GM18951 (cell line): ENCODE data around the gene EYS.

Source experiments
- POLR2A ChIP-seq: IDR thresholded peaks from 4 replicates; pipeline ENCODE4 v1.6.1; 2011; ENCODE audit warnings: mild to moderate bottlenecking; ENCODE audit not compliant: insufficient read length, insufficient read depth; ENCODE audit errors: extremely low read depth
- in situ Hi-C: fragments of 300-500 bp; cut with MboI; formaldehyde crosslinking; loops from one replicate; pipeline ENCODE4 v1.12.0; 2022; ENCODE audit warnings: low sequenced_read_pairs, mixed read lengths, inconsistent platforms; ENCODE audit not compliant: unreplicated experiment

EYS gene

DNA sequence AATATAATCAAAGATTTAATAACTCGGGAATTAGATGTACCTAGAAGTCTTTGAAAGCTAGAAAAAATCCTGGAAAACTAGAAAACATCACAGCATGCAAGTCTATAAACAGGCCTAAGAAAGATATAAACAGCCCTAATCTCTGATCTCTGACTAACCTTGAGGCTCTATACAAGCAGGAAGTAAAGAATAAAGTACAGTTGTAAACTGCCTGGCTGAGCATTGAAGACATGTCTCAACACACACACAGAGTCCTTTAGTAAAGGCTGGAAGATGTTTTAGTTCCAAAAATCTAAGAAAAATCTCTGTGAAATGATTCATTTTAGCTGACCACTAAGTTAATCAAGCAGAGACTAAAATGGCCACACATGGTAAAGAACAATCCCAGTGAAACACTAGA, 774.5 kb downstream of the EYS start:
- in situ Hi-C loops: no loop called here
- no peak for TF ChIP-seq POLR2A

- TF ChIP-seq POLR2A: no peak
- in situ Hi-C loops: no loop called here
Observed at GRCh38 chr6:64930681-64931080, 776.3 kb downstream of the EYS start.

- in situ Hi-C loops: no loop called here
- no peak for TF ChIP-seq POLR2A
Observed at GRCh38 chr6:64926051-64926450, 781.0 kb downstream of the EYS start.

DNA sequence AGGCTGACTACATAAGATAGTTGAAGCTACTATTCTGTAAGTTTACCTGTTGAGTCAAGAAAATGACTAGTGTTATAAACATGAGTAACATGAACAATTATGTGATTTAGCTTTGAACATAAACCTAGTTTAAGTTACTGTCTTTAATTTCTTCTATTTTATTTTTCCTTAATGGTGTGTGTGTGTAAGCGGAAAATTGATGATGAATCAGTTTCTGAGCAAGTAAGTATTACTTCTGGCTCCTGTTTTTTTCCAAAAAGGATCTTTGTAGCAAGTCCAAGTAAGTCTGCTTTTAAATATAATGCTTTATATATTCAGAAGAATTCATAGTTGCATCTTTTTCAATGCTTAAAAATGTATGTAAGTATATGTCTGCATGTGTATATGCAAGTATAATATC, 786.8 kb downstream of the EYS start:
- in situ Hi-C loops: no loop called here
- TF ChIP-seq POLR2A: no peak

DNA sequence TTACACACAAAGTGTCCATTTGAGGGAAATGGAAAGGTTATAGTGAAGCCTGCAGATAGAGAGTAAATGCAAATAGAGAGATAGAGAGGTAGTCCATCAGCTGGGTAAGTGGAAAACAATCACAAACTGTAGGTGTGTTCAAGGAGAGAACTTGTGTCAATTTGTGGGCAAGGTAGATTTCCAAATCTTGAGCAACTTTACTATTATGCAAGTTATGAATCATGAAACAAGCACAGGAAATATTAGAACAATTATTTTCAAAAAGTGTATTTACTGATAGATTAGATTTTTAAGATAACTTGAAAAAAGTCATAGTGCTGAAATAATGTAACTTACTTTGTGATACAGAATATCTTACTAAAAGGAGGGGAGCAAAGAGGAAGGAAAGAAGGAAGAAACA, 792.9 kb downstream of the EYS start:
- no peak for TF ChIP-seq POLR2A
- in situ Hi-C loops: no loop called here

- TF ChIP-seq POLR2A: no peak
- in situ Hi-C loops: no loop called here
Observed at GRCh38 chr6:64912966-64913365, 794.1 kb downstream of the EYS start.

DNA sequence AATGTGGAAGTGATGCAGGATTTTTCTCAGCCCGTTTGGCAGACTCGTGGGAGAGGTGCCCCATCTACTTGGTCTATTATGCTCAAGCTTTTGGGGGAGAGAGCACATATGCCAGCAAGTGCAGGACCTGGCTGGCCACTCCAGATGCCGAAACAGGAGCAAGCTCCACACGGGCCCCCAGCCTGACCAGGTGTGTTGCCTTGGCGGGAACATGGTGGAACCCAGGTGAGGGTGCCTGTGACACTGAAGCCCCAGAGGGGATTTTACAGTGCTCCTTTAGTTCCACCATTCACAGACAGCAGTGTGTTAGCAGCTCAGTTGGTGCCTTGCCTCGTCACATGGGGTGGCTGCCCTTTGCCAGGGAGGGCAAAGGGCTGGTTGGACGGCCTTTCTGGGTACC, 798.9 kb downstream of the EYS start:
- no peak for TF ChIP-seq POLR2A
- in situ Hi-C loops: no loop called here

DNA sequence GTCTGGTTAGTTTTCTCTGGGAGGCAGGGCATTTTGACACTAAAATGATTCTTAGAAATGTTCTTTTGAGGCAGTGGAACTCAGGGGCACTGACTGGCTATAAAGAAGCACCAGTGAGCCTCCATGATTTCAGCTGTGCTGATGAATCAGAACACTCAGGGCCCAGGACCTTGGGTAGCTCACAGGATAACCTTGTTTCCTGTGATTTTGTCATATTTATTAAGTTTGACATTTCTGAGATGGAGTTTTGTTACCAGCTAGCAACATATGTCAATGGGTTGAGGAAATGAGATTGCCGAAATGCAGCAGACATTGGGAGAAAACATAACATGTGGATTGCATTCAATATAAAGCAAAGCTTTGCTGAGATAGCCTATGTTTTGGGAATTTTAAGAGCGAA, 802.4 kb downstream of the EYS start:
- TF ChIP-seq POLR2A: no peak
- in situ Hi-C loops: no loop called here

DNA sequence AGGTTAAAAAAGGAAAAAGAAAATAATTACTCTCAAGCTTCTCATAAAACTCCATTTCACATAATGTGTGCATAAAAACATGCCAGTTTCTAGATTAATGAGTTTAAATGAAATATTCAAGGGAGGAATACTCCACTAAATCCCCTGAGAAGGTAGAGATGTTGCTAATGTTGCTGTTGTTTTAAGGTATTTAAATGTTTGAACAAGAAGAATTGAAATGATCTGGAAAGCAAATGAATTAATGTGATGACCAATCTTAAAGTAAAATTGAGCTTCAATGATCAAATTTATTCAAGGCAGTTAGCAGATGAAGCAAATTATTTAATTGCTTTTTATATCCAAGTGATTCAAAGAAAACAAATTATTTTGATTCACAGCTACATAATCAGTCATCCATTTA, 804.4 kb downstream of the EYS start:
- no peak for TF ChIP-seq POLR2A
- in situ Hi-C loops: no loop called here

DNA sequence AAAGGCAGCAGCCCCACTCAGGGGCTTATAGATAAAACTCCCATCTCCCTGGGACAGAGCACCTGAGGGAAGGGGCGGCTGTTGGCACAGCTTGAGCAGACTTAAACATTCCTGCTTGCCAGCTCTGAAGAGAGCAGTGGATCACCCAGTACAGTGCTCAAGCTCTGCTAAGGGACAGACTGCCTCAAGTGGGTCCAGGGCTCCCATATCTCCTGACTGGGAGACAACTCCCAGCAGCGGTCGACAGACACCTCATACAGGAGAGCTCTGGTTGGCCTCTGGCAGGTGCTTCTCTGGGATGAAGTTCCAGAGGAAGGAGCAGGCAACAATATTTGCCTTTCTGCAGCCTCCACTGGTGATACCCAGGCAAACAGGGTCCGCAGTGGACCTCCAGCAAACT, 810.1 kb downstream of the EYS start:
- TF ChIP-seq POLR2A: no peak
- in situ Hi-C loops: no loop called here

GRCh38 chr6:64895945-64896344, 811.1 kb downstream of the EYS start:
- in situ Hi-C loops: no loop called here
- no peak for TF ChIP-seq POLR2A

DNA sequence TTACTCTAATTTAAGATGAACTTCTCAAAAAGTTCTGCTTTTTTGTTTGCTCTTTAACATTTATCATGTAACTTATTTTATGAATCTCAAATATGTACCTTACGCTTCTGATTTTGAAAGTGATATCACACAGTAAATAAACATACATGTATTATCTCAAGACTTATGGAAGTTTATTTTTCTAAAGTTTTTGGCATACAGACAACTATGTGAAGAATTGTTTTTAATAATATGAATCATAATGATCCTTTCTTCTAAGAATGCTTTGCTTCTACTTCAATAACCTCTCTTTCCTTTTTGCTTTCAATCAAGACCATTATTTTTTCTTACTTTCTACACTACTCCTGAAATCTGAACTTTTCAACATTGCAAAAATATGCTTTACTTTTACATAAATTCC, 816.4 kb downstream of the EYS start:
- no peak for TF ChIP-seq POLR2A
- in situ Hi-C loops: no loop called here

- no peak for TF ChIP-seq POLR2A
- in situ Hi-C loops: no loop called here
Observed at GRCh38 chr6:64889144-64889543, 817.9 kb downstream of the EYS start.

- TF ChIP-seq POLR2A: no peak
- in situ Hi-C loops: no loop called here
Observed at GRCh38 chr6:64874776-64875175, 832.2 kb downstream of the EYS start.

GRCh38 chr6:64872633-64873032, 834.4 kb downstream of the EYS start:
- in situ Hi-C loops: no loop called here
- TF ChIP-seq POLR2A: no peak
